SK-MEL-5 (cell line): Measurements from ENCODE around the gene INSC. TPM values are rescaled to one million over a fixed set of nuclear protein-coding genes. Genes with fewer than 3 reads are reported as not detected.

ENCODE experiments used
- DNase-seq: peaks from one replicate; pipeline ENCODE4 v3.0.0-alpha.2; 2016; ENCODE audit warnings: low read depth, low spot score
- in situ Hi-C: cut with HindIII; loops from 2 replicates; pipeline ENCODE4 v1.10.0; 2016; ENCODE audit warnings: low sequenced_read_pairs, high pct_unique_total_duplicates, low pct_unique_long_range_greater_than_20kb
- total RNA-seq: library from RNA; depleted of rRNA; stranded (reverse); fragments of >200 nt; shearing (Covaris generic); gene quantifications from 2 replicates; pipeline ENCODE4 v1.2.3, GENCODE V29; 2014

The INSC gene
- total RNA-seq, 1 experiment from 2014 or later = 0.87 TPM

GRCh38 chr11:15139096-15139770 lies 24.5 kb downstream of the INSC start:
- DNase-seq = no peak
- in situ Hi-C loops = no loop called here

GRCh38 chr11:15139958-15140659 lies 25.4 kb downstream of the INSC start:
- in situ Hi-C loops = no loop called here
- no peak for DNase-seq

- DNase-seq = no peak
- in situ Hi-C loops = no loop called here
Observed at GRCh38 chr11:15141381-15141780, 26.7 kb downstream of the INSC start.

- DNase-seq = no peak
- in situ Hi-C loops = no loop called here
Observed at GRCh38 chr11:15142838-15143237, 28.1 kb downstream of the INSC start.

GRCh38 chr11:15143855-15144254 lies 29.1 kb downstream of the INSC start:
- in situ Hi-C loops = no loop called here
- DNase-seq = no peak

GRCh38 chr11:15144347-15144746 lies 29.6 kb downstream of the INSC start:
- no peak for DNase-seq
- in situ Hi-C loops = no loop called here

- in situ Hi-C loops = no loop called here
- no peak for DNase-seq
Observed at GRCh38 chr11:15145151-15145550, 30.4 kb downstream of the INSC start.

- in situ Hi-C loops = no loop called here
- DNase-seq = no peak
Observed at GRCh38 chr11:15145615-15146014, 30.9 kb downstream of the INSC start.

- DNase-seq = peak; percentile 56
- in situ Hi-C loops = no loop called here
Observed at GRCh38 chr11:15146271-15147003, 31.7 kb downstream of the INSC start.

GRCh38 chr11:15148169-15148568 lies 33.4 kb downstream of the INSC start:
- in situ Hi-C loops = no loop called here
- DNase-seq = no peak

- in situ Hi-C loops = no loop called here
- DNase-seq = no peak
Observed at GRCh38 chr11:15149050-15149449, 34.3 kb downstream of the INSC start.

- no peak for DNase-seq
- in situ Hi-C loops = no loop called here
Observed at GRCh38 chr11:15150507-15150906, 35.8 kb downstream of the INSC start.

- DNase-seq = no peak
- in situ Hi-C loops = no loop called here
Observed at GRCh38 chr11:15153231-15153630, 38.5 kb downstream of the INSC start.

GRCh38 chr11:15157181-15157580 lies 42.5 kb downstream of the INSC start:
- no peak for DNase-seq
- in situ Hi-C loops = no loop called here

GRCh38 chr11:15157606-15158137 lies 42.9 kb downstream of the INSC start:
- no peak for DNase-seq
- in situ Hi-C loops = no loop called here

GRCh38 chr11:15158351-15159015 lies 43.8 kb downstream of the INSC start:
- in situ Hi-C loops = no loop called here
- DNase-seq = no peak

- in situ Hi-C loops = no loop called here
Observed at GRCh38 chr11:15159085-15159484, 44.4 kb downstream of the INSC start.

GRCh38 chr11:15161790-15162189 lies 47.1 kb downstream of the INSC start:
- DNase-seq = no peak
- in situ Hi-C loops = no loop called here

More at GRCh38 chr11:15159085-15159484, 44.4 kb downstream of the INSC start:
- DNase-seq = peak; percentile 66
